A673 (cell line): Measurements from ENCODE around the gene MOB3C.

Source experiments
- EZH2 ChIP-seq: fragments of 200-600 bp; sonication (generic); IDR thresholded peaks from 2 replicates; pipeline ENCODE4 v1.6.1; 2017; ENCODE audit warnings: borderline replicate concordance, low read depth, mild to moderate bottlenecking, mixed read lengths, antibody characterized with exemption, low read length; ENCODE audit not compliant: poor library complexity, severe bottlenecking
- TF ChIP-seq, protein P1 (sequence below): fragments of 300-800, 200-600 bp; sonication (generic); conservative IDR thresholded peaks from 2 replicates; pipeline ENCODE4 v1.5.1; 2017; ENCODE audit warnings: low read depth, mild to moderate bottlenecking, antibody characterized with exemption, low read length, moderate library complexity, mixed read lengths

DNA sequence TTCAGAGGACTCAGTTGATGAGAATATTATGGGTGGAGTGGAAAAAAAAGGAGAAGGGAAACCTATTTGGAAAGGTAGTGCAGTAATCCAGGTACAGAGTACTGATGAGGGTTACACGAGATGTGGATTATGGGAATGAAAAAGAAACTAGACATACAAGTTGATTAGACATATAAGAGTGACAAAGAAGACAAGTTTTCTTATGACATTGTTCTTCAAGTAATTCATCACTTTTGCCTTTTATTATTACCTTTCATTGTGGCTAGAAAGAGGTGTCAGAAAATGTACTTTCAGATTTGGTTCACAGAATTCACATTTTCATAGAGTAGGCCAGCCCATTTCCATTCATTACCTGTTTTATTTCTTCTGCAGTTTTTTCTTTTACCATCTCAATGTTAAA, 41.2 kb upstream of the MOB3C start:
- no peak for TF ChIP-seq EZH2
- TF ChIP-seq, protein P1, sequence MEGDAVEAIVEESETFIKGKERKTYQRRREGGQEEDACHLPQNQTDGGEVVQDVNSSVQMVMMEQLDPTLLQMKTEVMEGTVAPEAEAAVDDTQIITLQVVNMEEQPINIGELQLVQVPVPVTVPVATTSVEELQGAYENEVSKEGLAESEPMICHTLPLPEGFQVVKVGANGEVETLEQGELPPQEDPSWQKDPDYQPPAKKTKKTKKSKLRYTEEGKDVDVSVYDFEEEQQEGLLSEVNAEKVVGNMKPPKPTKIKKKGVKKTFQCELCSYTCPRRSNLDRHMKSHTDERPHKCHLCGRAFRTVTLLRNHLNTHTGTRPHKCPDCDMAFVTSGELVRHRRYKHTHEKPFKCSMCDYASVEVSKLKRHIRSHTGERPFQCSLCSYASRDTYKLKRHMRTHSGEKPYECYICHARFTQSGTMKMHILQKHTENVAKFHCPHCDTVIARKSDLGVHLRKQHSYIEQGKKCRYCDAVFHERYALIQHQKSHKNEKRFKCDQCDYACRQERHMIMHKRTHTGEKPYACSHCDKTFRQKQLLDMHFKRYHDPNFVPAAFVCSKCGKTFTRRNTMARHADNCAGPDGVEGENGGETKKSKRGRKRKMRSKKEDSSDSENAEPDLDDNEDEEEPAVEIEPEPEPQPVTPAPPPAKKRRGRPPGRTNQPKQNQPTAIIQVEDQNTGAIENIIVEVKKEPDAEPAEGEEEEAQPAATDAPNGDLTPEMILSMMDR: no peak
